Loucy (cell line): ENCODE data around the gene C2orf49.

Experiments used
- H2AFZ ChIP-seq: fragments of 200-600 bp; sonication (generic); 2 replicates; pipeline ENCODE4 v1.6.0; 2016; ENCODE audit warnings: antibody characterized with exemption, mild to moderate bottlenecking, low read length, moderate library complexity
- H3F3A ChIP-seq: fragments of 200-600 bp; 2 replicates; pipeline ENCODE4 v1.6.0; 2016; ENCODE audit warnings: antibody characterized with exemption, low read depth, mild to moderate bottlenecking
- H3K27me3 ChIP-seq: fragments of 200-600 bp; sonication (generic); 2 replicates; pipeline ENCODE4 v1.6.1; 2014; ENCODE audit warnings: low read length, mild to moderate bottlenecking; ENCODE audit not compliant: insufficient read depth, poor library complexity, severe bottlenecking
- H3K36me3 ChIP-seq: fragments of 200-600 bp; sonication (generic); 2 replicates; pipeline ENCODE4 v1.6.1; 2016; ENCODE audit warnings: low read length; ENCODE audit not compliant: insufficient read depth
- H3K4me1 ChIP-seq: fragments of 200-600 bp; sonication (generic); 2 replicates; pipeline ENCODE4 v1.5.1; 2014; ENCODE audit warnings: low read length, mild to moderate bottlenecking; ENCODE audit not compliant: insufficient read depth, poor library complexity, severe bottlenecking
- H3K4me2 ChIP-seq: fragments of 200-600 bp; sonication (generic); 2 replicates; pipeline ENCODE4 v1.6.0; 2014; ENCODE audit warnings: antibody characterized with exemption, low read length, low read depth, mild to moderate bottlenecking; ENCODE audit not compliant: poor library complexity, severe bottlenecking
- H3K4me3 ChIP-seq: fragments of 200-600 bp; sonication (generic); 2 replicates; pipeline ENCODE4 v1.5.1; 2014; ENCODE audit warnings: low read length, mild to moderate bottlenecking, mixed read lengths; ENCODE audit not compliant: poor library complexity, severe bottlenecking
- H3K79me2 ChIP-seq: fragments of 200-600 bp; sonication (generic); 2 replicates; pipeline ENCODE4 v1.6.1; 2014; ENCODE audit warnings: low read length; ENCODE audit not compliant: insufficient read depth
- H3K9ac ChIP-seq: fragments of 200-600 bp; sonication (generic); 2 replicates; pipeline ENCODE4 v1.6.0; 2014; ENCODE audit warnings: mild to moderate bottlenecking, low read depth, low read length, moderate library complexity; ENCODE audit not compliant: poor library complexity, severe bottlenecking
- H3K9me2 ChIP-seq: fragments of 200-600 bp; sonication (generic); replicated peaks from 2 replicates; pipeline ENCODE4 v1.6.1; 2016; ENCODE audit warnings: low read depth, low read length, mixed read lengths
- H3K9me3 ChIP-seq: fragments of 200-600 bp; sonication (generic); 2 replicates; pipeline ENCODE4 v1.6.1; 2014; ENCODE audit warnings: mild to moderate bottlenecking, antibody characterized with exemption, low read length, low read depth; ENCODE audit not compliant: insufficient read depth
- H4K20me1 ChIP-seq: fragments of 200-600 bp; sonication (generic); 2 replicates; pipeline ENCODE4 v1.6.0; 2014; ENCODE audit warnings: antibody characterized with exemption, low read length, mild to moderate bottlenecking; ENCODE audit not compliant: insufficient read depth, poor library complexity, severe bottlenecking
- EZH2phosphoT487 ChIP-seq: fragments of 200-600 bp; IDR thresholded peaks from 2 replicates; pipeline ENCODE4 v1.6.1; 2018; ENCODE audit warnings: antibody characterized with exemption, mild to moderate bottlenecking, moderate library complexity, borderline replicate concordance
- TF ChIP-seq, protein P1 (sequence below): fragments of 200-600 bp; sonication (generic); conservative IDR thresholded peaks from 2 replicates; pipeline ENCODE4 v1.5.1; 2014; ENCODE audit warnings: mild to moderate bottlenecking, antibody characterized with exemption, low read length

C2orf49 gene

DNA sequence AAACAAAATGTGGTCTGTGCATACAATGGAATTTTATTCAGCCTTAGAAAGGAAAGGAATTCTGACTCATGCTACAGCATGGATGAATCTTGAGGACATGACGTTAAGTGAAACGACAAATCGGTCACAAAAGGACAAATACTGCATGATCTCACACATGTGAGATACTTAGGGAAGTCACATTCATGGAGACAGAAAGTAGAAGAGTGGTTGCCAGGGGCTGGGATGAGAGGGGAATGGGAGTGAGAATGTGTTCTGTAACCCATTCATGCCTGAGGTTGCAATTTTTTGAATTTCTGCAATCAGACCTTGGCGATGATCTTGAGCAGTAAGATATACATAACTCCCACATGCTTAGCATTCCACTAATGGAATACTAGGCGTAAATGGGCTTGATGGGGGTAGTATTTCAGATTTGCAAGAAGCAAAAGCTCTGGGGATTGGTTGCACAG lies 39.5 kb downstream of the C2orf49 start:
- Histone ChIP-seq H3K9me2 (no peaks in the 10 kb centered on the region), H3K27me3 (no peaks in the 10 kb centered on the region), H3K79me2 (no peaks in the 10 kb centered on the region; the same call in 1 of the 2 replicates), H3K9ac (no peak overlapping the region), H3K4me2 (no peak overlapping the region), H3K4me3 (no peak overlapping the region), H4K20me1 (peaks cover 3% of the 10 kb centered on the region), H2AFZ (no peak overlapping the region), H3F3A (no peaks in the 10 kb centered on the region), H3K9me3 (no peaks in the 10 kb centered on the region), H3K36me3 (peaks cover 65% of the 10 kb centered on the region; the same call in 1 of the 2 replicates), H3K4me1 (peaks cover 6% of the 10 kb centered on the region)
- TF ChIP-seq, protein P1, sequence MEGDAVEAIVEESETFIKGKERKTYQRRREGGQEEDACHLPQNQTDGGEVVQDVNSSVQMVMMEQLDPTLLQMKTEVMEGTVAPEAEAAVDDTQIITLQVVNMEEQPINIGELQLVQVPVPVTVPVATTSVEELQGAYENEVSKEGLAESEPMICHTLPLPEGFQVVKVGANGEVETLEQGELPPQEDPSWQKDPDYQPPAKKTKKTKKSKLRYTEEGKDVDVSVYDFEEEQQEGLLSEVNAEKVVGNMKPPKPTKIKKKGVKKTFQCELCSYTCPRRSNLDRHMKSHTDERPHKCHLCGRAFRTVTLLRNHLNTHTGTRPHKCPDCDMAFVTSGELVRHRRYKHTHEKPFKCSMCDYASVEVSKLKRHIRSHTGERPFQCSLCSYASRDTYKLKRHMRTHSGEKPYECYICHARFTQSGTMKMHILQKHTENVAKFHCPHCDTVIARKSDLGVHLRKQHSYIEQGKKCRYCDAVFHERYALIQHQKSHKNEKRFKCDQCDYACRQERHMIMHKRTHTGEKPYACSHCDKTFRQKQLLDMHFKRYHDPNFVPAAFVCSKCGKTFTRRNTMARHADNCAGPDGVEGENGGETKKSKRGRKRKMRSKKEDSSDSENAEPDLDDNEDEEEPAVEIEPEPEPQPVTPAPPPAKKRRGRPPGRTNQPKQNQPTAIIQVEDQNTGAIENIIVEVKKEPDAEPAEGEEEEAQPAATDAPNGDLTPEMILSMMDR, result no peak

DNA sequence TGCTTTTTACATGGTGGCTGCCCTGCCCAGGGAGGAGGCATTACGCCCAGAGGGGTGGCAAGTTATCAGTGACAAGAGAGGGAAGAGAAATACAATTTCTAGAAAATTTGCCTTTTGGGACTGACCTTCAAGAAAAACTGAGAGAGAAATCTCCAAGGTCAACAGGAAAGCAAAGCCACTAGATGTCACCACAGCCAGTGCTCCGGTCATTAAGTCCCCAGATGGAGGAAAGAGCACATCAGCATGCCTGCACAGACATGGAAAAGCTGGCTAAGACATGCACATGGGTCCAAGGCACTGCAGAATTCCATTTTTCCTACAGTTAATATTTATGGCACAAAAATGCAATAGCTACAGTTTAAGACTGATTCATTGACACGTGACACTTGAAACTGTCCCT lies 40.5 kb downstream of the C2orf49 start:
- Histone ChIP-seq H3K9me2 (no peaks in the 10 kb centered on the region), H3F3A (no peaks in the 10 kb centered on the region), H2AFZ (no peak overlapping the region), H3K4me2 (no peak overlapping the region), H4K20me1 (peaks cover 3% of the 10 kb centered on the region), H3K36me3 (peaks cover 66% of the 10 kb centered on the region; the same call in 1 of the 2 replicates), H3K4me1 (peaks cover 6% of the 10 kb centered on the region), H3K27me3 (no peaks in the 10 kb centered on the region), H3K9ac (no peak overlapping the region), H3K79me2 (no peaks in the 10 kb centered on the region; the same call in 1 of the 2 replicates), H3K4me3 (no peak overlapping the region), H3K9me3 (no peaks in the 10 kb centered on the region)
- TF ChIP-seq EZH2phosphoT487, result no peak
- TF ChIP-seq, protein P1, result peak; percentile 33; the same call in 1 of the 2 replicates

DNA sequence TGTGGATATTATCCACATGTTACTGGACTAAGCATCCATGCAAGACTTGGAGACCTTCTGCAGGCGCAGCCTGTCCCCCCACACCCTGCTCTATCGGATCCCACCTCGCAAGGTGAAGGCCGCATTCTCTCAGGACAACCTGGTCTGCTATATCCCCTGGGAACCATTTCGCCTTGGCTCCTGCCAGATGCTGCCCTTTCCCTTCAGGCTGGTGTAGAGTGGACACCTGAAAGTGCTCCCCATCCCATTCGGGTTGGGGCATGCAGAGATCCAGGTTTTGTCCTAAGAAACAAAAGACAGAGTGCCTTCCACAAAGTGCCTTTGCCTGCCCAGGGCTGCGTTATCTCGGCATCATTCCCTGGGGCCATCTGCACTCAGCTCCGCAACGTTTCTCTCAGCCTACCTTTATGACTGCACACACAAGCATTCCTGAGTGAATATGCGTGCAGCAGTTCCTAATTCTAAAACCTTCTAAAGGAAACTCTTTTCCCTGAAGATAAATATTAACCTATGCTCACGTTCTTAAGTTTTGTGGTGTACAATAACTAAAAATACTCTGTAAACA lies 41.0 kb downstream of the C2orf49 start:
- no peaks in the 10 kb centered on the region for H3K27me3 ChIP-seq
- H3K36me3 ChIP-seq, result peaks cover 66% of the 10 kb centered on the region
- no peak overlapping the region for H3K4me2 ChIP-seq
- H3K9me3 ChIP-seq, result no peaks in the 10 kb centered on the region
- H3F3A ChIP-seq, result no peaks in the 10 kb centered on the region
- peaks cover 3% of the 10 kb centered on the region for H4K20me1 ChIP-seq
- TF ChIP-seq EZH2phosphoT487, result no peak
- TF ChIP-seq, protein P1, result no peak
- H2AFZ ChIP-seq, result no peak overlapping the region
- H3K79me2 ChIP-seq, result no peaks in the 10 kb centered on the region; the same call in 1 of the 2 replicates
- H3K9me2 ChIP-seq, result no peaks in the 10 kb centered on the region
- H3K4me1 ChIP-seq, result peaks cover 6% of the 10 kb centered on the region
- H3K4me3 ChIP-seq, result no peak overlapping the region
- no peak overlapping the region for H3K9ac ChIP-seq
